Activated CD4-positive, alpha-beta T cell treated with anti-CD3 and anti-CD28 coated beads, Interleukin-2, amount 10 ng/mL, durations not matched to agents 7 days and 5 days (primary cell): Measurements from ENCODE around the gene MICAL2. TPM values are rescaled to one million over a fixed set of nuclear protein-coding genes. Genes with fewer than 3 reads are reported as not detected.
A peak's percentile ranks its signal among the peaks of the same experiment; 100 is the strongest.

Source experiments
- CTCF ChIA-PET: fragments of 350-600 bp; sonication (Branson Sonifier 250); formaldehyde crosslinking; loops from one replicate; lab custom pipeline; 2021; ENCODE audit warnings: antibody characterized with exemption; lab: Charles Lee
- POLR2A ChIA-PET: fragments of 350-600 bp; sonication (Branson Sonifier 250); formaldehyde crosslinking; loops from one replicate; lab custom pipeline; 2021; ENCODE audit warnings: antibody characterized with exemption; lab: Charles Lee
- DNase-seq: peaks from one replicate; pipeline ENCODE4 v3.0.0-alpha.2; 2020
- H3K27ac Mint-ChIP-seq: one replicate; pipeline ENCODE4 v1.8.0; 2021; ENCODE audit warnings: mild to moderate bottlenecking, moderate library complexity, mixed read lengths
- H3K27me3 Mint-ChIP-seq: one replicate; pipeline ENCODE4 v1.8.0; 2021; ENCODE audit warnings: mixed read lengths
- H3K36me3 Mint-ChIP-seq: one replicate; pipeline ENCODE4 v1.8.0; 2021; ENCODE audit warnings: low read depth, mixed read lengths
- H3K4me1 Mint-ChIP-seq: one replicate; pipeline ENCODE4 v1.8.0; 2021; ENCODE audit warnings: mixed read lengths
- H3K4me3 Mint-ChIP-seq: one replicate; pipeline ENCODE4 v1.8.0; 2021; ENCODE audit warnings: mild to moderate bottlenecking, moderate library complexity, mixed read lengths
- H3K9me3 Mint-ChIP-seq: one replicate; pipeline ENCODE4 v1.8.0; 2021; ENCODE audit warnings: mixed read lengths
- total RNA-seq, 2 experiments: library from RNA; stranded (reverse); gene quantifications; one replicate each; pipeline ENCODE4 v1.2.3, GENCODE V29; 2021

Gene MICAL2
- total RNA-seq, 2 experiments from 2014 or later: 45.5 to 47.3 TPM

DNA sequence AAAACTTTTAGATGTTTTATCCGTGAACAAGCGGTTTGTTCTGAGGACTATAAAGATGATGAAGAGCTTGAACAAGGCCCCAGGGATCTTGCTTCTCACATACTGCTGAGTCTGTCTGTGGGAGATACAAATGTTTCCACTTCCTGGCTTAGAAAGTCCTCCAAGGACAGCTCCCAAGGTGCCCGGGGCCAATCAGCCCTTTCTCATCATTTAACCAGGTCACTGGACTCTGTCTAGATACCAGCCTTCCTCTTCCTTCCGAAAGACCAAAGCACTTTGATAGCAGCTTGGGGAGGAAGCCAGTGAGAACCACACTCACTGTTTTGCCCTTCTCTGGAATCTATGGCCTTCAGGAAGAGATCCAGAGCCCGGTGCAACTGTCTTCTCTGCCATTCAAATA lies 4.3 kb upstream of the MICAL2 start:
- H3K9me3 Mint-ChIP-seq: no peaks in the 10 kb centered on the region
- DNase-seq: no peak
- CTCF ChIA-PET: interaction anchor here (2.2 kb wide), 1 partner anchor 19 kb away, joined by 9 read pairs; no protein-coding TSS in a partner anchor
- no peak overlapping the region for H3K4me3 Mint-ChIP-seq
- no peak overlapping the region for H3K27ac Mint-ChIP-seq
- no peaks in the 10 kb centered on the region for H3K36me3 Mint-ChIP-seq
- H3K27me3 Mint-ChIP-seq: peaks cover 3% of the 10 kb centered on the region
- POLR2A ChIA-PET: no interaction called here
- H3K4me1 Mint-ChIP-seq: peaks cover 41% of the 10 kb centered on the region

GRCh38 chr11:12106501-12106900 lies 3.9 kb upstream of the MICAL2 start:
- H3K27ac Mint-ChIP-seq: no peak overlapping the region

GRCh38 chr11:12108875-12109453 lies 1.4 kb upstream of the MICAL2 start:
- H3K9me3 Mint-ChIP-seq: no peaks in the 10 kb centered on the region
- H3K4me3 Mint-ChIP-seq: peak overlapping the region; percentile 8
- H3K4me1 Mint-ChIP-seq: peaks cover 53% of the 10 kb centered on the region
- POLR2A ChIA-PET: interaction anchor here (0.9 to 1.0 kb wide), 2 partner anchors 70 to 115 kb away, joined by 3 to 4 read pairs; no protein-coding TSS in a partner anchor
- no peaks in the 10 kb centered on the region for H3K27me3 Mint-ChIP-seq
- peaks cover 4% of the 10 kb centered on the region for H3K36me3 Mint-ChIP-seq
- H3K27ac Mint-ChIP-seq: peak overlapping the region; percentile 87
- CTCF ChIA-PET: interaction anchor here (0.6 to 2.5 kb wide), 10 partner anchors 10 to 86 kb away, joined by 3 to 12 read pairs (median 4); no protein-coding TSS in a partner anchor
- no peak for DNase-seq

More at GRCh38 chr11:12106501-12106900, 3.9 kb upstream of the MICAL2 start:
- CTCF ChIA-PET: interaction anchor here (2.2 kb wide), 1 partner anchor 19 kb away, joined by 9 read pairs; no protein-coding TSS in a partner anchor
- POLR2A ChIA-PET: no interaction called here
- Mint-ChIP-seq H3K27me3 (peaks cover 3% of the 10 kb centered on the region), H3K9me3 (no peaks in the 10 kb centered on the region), H3K4me3 (no peak overlapping the region), H3K36me3 (no peaks in the 10 kb centered on the region), H3K4me1 (peaks cover 42% of the 10 kb centered on the region)
- DNase-seq: no peak

DNA sequence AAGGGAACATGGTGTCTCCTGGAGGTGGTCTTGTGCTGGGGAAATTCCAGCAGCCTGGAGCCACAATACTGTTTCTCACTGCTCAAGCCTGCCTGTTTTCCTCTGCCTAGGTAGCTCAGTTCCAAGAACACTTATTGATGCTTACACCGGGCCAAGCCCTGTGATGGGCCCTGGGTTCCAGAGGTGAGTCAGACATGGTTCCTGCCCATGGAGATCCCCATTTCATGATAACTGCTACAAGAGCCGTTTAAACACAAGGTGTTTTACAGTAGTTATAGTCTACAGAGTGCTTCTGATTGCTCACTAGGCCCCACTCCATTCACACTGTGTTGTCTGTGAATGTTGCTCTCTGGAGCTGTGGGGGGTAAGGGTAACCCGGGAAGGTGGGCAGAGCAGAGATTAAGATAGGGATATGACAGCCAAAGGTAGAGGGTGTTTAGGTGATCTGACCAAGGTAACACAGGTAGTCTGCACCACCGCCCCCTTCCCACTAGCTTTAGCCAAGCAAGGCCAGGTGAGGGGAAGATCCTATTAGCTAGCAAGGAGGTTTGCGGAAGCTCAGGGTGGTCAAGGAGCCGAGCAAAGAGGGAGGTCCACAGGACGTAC lies 696 bp upstream of the MICAL2 start:
- Mint-ChIP-seq H3K36me3 (peaks cover 4% of the 10 kb centered on the region), H3K4me3 (peak overlapping the region; percentile 71), H3K9me3 (no peaks in the 10 kb centered on the region), H3K27ac (peak overlapping the region; percentile 87), H3K27me3 (no peaks in the 10 kb centered on the region), H3K4me1 (peaks cover 48% of the 10 kb centered on the region)
- ChIA-PET POLR2A (interaction anchor here (0.6 to 1.0 kb wide), 3 partner anchors 24 to 115 kb away, joined by 3 to 4 read pairs (median 3); no protein-coding TSS in a partner anchor), CTCF (interaction anchor here (0.6 to 2.5 kb wide), 9 partner anchors 9 to 86 kb away, joined by 3 to 12 read pairs (median 4); no protein-coding TSS in a partner anchor)
- peak; percentile 18 for DNase-seq

GRCh38 chr11:12110714-12111548 lies 541 bp downstream of the MICAL2 start:
- H3K9me3 Mint-ChIP-seq: no peaks in the 10 kb centered on the region
- H3K27me3 Mint-ChIP-seq: no peaks in the 10 kb centered on the region
- ChIA-PET CTCF (interaction anchor here (0.5 to 2.5 kb wide), 8 partner anchors 10 to 138 kb away, joined by 3 to 12 read pairs (median 4); no protein-coding TSS in a partner anchor), POLR2A (interaction anchor here (0.6 kb wide), 1 partner anchor 1656 kb away, joined by 3 read pairs; the partner anchor contains the start of gene AMPD3)
- peak overlapping the region; percentile 75 for H3K4me3 Mint-ChIP-seq
- H3K4me1 Mint-ChIP-seq: peaks cover 46% of the 10 kb centered on the region
- peaks cover 9% of the 10 kb centered on the region for H3K36me3 Mint-ChIP-seq
- peak; percentile 39 for DNase-seq
- H3K27ac Mint-ChIP-seq: peak overlapping the region; percentile 73

- ChIA-PET POLR2A (interaction anchor here (0.6 kb wide), 2 partner anchors 84 to 1657 kb away, joined by 3 read pairs; partner anchors contain the start of gene AMPD3), CTCF (interaction anchor here (1.0 to 2.5 kb wide), 4 partner anchors 9 to 113 kb away, joined by 3 to 12 read pairs (median 5); no protein-coding TSS in a partner anchor)
- Mint-ChIP-seq H3K27me3 (no peaks in the 10 kb centered on the region), H3K9me3 (no peaks in the 10 kb centered on the region), H3K27ac (peak overlapping the region; percentile 16), H3K36me3 (peaks cover 9% of the 10 kb centered on the region), H3K4me3 (peak overlapping the region; percentile 75), H3K4me1 (peaks cover 48% of the 10 kb centered on the region)
- DNase-seq: no peak
Measured at GRCh38 chr11:12111549-12112520, 1.4 kb downstream of the MICAL2 start.

GRCh38 chr11:12112750-12113149 lies 2.4 kb downstream of the MICAL2 start:
- ChIA-PET CTCF (interaction anchor here (1.3 kb wide), 1 partner anchor 24 kb away, joined by 3 read pairs; no protein-coding TSS in a partner anchor), POLR2A (interaction anchor here (0.6 kb wide), 1 partner anchor 84 kb away, joined by 3 read pairs; no protein-coding TSS in a partner anchor)
- Mint-ChIP-seq H3K27ac (no peak overlapping the region), H3K4me3 (no peak overlapping the region), H3K27me3 (no peaks in the 10 kb centered on the region), H3K9me3 (no peaks in the 10 kb centered on the region), H3K36me3 (peaks cover 10% of the 10 kb centered on the region), H3K4me1 (peaks cover 57% of the 10 kb centered on the region)
- DNase-seq: no peak

- peaks cover 63% of the 10 kb centered on the region for H3K4me1 Mint-ChIP-seq
- no peak overlapping the region for H3K27ac Mint-ChIP-seq
- CTCF ChIA-PET: interaction anchor here (1.3 kb wide), 1 partner anchor 23 kb away, joined by 3 read pairs; no protein-coding TSS in a partner anchor
Measured at GRCh38 chr11:12113294-12113693, 2.9 kb downstream of the MICAL2 start.

DNA sequence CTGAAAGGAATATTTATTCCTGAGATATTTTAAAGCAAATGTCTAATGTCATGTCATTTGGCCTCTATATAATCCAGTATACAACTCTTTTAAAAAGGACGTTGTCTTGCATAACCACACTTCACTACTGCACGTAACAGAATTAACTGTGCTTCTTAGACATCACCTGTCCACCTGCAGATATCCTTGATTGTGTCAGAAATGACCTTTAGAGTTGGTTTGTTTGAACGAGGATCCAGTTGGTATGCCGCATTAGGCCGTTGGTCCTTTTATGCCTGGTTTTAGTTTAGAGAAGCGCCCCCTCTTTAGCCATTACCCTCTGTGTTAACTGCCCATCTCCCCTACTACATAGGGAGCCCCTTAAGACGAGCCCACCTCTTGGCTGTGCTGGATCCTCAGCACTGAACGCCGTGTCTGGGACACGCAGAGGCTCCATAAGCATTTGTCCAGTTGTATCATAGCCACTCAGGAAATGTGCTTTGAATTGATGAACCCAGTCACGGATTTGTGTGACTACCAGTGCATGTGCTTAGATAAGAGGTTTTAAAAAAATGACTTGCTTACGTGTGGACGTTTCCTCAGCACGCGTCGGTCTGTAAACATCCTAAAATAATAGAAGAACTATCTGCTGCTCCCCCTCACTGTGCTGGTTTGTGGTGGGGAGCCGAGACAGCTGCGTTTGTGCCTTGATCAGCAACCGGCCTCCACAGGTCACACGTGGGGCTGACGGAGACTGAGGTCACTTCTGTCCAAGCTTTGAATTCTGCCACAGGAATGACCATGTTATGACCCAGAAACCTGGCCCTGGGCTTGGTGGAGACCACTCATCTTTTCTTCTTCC lies 4.0 kb downstream of the MICAL2 start:
- DNase-seq: no peak
- H3K4me3 Mint-ChIP-seq: no peak overlapping the region

More at GRCh38 chr11:12113294-12113693, 2.9 kb downstream of the MICAL2 start:
- H3K36me3 Mint-ChIP-seq: peaks cover 12% of the 10 kb centered on the region
- DNase-seq: no peak
- no peaks in the 10 kb centered on the region for H3K9me3 Mint-ChIP-seq
- POLR2A ChIA-PET: no interaction called here
- H3K4me3 Mint-ChIP-seq: no peak overlapping the region
- H3K27me3 Mint-ChIP-seq: no peaks in the 10 kb centered on the region

GRCh38 chr11:12116425-12117032 lies 6.1 kb downstream of the MICAL2 start:
- Mint-ChIP-seq H3K4me1 (peaks cover 64% of the 10 kb centered on the region), H3K9me3 (no peaks in the 10 kb centered on the region), H3K36me3 (peaks cover 22% of the 10 kb centered on the region), H3K27ac (peak overlapping the region; percentile 43), H3K4me3 (no peak overlapping the region), H3K27me3 (no peaks in the 10 kb centered on the region)
- POLR2A ChIA-PET: interaction anchor here (0.6 kb wide), 2 partner anchors 18 to 75 kb away, joined by 3 to 5 read pairs; no protein-coding TSS in a partner anchor
- CTCF ChIA-PET: interaction anchor here (0.7 to 2.8 kb wide), 5 partner anchors 10 to 120 kb away, joined by 3 to 7 read pairs (median 5); no protein-coding TSS in a partner anchor
- no peak for DNase-seq

More for the DNA sequence above, 4.0 kb downstream of the MICAL2 start:
- Mint-ChIP-seq H3K36me3 (peaks cover 22% of the 10 kb centered on the region), H3K27me3 (no peaks in the 10 kb centered on the region), H3K9me3 (no peaks in the 10 kb centered on the region), H3K4me1 (peaks cover 63% of the 10 kb centered on the region), H3K27ac (no peak overlapping the region)
- ChIA-PET POLR2A (no interaction called here), CTCF (interaction anchor here (1.3 kb wide), 1 partner anchor 22 kb away, joined by 3 read pairs; no protein-coding TSS in a partner anchor)
